AG04450 (cell line): ENCODE data around the gene UTP18. TPM values are rescaled to one million over a fixed set of nuclear protein-coding genes. Genes with fewer than 3 reads are reported as not detected.

Experiments used
- CTCF ChIA-PET: fragments of 300-600, 350-600 bp; formaldehyde crosslinking; extraction: SDS; loops from one replicate; lab custom pipeline; 2022; ENCODE audit warnings: antibody characterized with exemption, inconsistent platforms; lab: Charles Lee
- POLR2A ChIA-PET: fragments of 350-600 bp; formaldehyde crosslinking; extraction: SDS; loops from one replicate; lab custom pipeline; 2021; ENCODE audit warnings: antibody characterized with exemption, inconsistent platforms; lab: Yijun Ruan, JAX
- DNase-seq: peaks from one replicate; pipeline ENCODE4 v3.0.0-alpha.2; 2011; ENCODE audit warnings: low read depth, low spot score
- H3K27ac ChIP-seq: one replicate; pipeline ENCODE4 v1.5.1; 2012; ENCODE audit warnings: low read depth, low read length, control low read depth
- H3K27me3 ChIP-seq: one replicate; pipeline ENCODE4 v1.6.0; 2012; ENCODE audit warnings: low read length; ENCODE audit not compliant: control insufficient read depth, insufficient read depth
- H3K4me3 ChIP-seq: 2 replicates; pipeline ENCODE4 v1.5.1; 2011; ENCODE audit warnings: mild to moderate bottlenecking, low read depth, low read length, control low read depth
- H3K9me3 ChIP-seq: 2 replicates; pipeline ENCODE4 v1.5.1; 2012; ENCODE audit warnings: low read length; ENCODE audit not compliant: control insufficient read depth, insufficient read depth
- polyA plus RNA-seq: library from polyadenylated mRNA; depleted of rRNA; stranded (reverse); fragments of >200 nt; gene quantifications from 2 replicates; pipeline ENCODE4 v1.2.3, GENCODE V29; 2011
- TF ChIP-seq, protein P1 (sequence below): IDR thresholded peaks from 2 replicates; pipeline ENCODE4 v1.5.1; 2011; ENCODE audit warnings: low read depth, low read length, control low read depth, inconsistent platforms

The UTP18 gene
- polyA plus RNA-seq, 1 experiment, result 30.6 TPM

GRCh38 chr17:51257150-51258081 is 2.9 kb upstream of the UTP18 start:
- DNase-seq, result no peak
- TF ChIP-seq, protein P1, sequence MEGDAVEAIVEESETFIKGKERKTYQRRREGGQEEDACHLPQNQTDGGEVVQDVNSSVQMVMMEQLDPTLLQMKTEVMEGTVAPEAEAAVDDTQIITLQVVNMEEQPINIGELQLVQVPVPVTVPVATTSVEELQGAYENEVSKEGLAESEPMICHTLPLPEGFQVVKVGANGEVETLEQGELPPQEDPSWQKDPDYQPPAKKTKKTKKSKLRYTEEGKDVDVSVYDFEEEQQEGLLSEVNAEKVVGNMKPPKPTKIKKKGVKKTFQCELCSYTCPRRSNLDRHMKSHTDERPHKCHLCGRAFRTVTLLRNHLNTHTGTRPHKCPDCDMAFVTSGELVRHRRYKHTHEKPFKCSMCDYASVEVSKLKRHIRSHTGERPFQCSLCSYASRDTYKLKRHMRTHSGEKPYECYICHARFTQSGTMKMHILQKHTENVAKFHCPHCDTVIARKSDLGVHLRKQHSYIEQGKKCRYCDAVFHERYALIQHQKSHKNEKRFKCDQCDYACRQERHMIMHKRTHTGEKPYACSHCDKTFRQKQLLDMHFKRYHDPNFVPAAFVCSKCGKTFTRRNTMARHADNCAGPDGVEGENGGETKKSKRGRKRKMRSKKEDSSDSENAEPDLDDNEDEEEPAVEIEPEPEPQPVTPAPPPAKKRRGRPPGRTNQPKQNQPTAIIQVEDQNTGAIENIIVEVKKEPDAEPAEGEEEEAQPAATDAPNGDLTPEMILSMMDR, result no peak
- ChIA-PET CTCF (no interaction called here), POLR2A (no interaction called here)
- no peak overlapping the region for H3K27ac ChIP-seq
- H3K9me3 ChIP-seq, result no peaks in the 10 kb centered on the region
- H3K4me3 ChIP-seq, result no peak overlapping the region
- no peaks in the 10 kb centered on the region for H3K27me3 ChIP-seq

DNA sequence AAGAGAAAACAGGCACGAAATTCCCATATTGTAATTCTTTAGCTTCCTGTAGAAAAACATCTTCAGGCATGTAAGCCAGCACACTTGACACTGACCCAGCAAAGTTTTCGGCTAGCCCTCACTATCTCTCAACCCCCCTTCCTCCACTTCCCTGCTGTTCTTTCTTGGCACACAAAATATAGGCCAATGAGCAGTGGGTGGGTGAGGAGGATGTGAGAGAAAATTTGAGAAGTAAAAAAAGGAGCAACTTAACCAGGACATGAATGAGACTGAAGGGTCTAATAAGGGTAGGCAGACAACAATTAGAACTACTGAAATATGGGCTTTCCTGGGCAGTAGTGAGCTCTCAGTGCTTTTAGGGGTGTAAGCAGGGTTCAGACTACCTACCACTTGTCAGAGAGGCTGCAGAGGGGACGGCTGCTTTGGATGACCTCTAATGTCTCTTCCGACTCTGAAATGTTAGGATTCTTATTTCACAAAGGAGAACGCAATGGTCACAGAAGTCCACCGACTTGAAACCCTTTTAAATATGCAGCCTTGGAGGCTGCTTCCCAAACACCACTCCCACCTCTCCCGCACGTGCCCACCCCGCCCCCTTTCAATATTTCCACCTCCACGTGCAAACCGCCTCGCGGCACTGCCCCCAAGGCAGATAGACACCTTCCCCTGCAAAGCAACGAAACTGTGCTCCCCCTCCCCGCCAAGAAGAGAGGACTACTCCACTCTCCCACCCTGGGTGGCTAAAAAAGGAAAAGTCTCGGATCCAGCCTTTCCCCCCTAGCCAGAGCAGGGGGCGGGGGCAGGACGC is 1.4 kb upstream of the UTP18 start:
- TF ChIP-seq, protein P1, result no peak
- peak overlapping the region; percentile 87 for H3K4me3 ChIP-seq
- no peaks in the 10 kb centered on the region for H3K9me3 ChIP-seq
- no peaks in the 10 kb centered on the region for H3K27me3 ChIP-seq
- DNase-seq, result no peak
- no peak overlapping the region for H3K27ac ChIP-seq
- ChIA-PET CTCF (no interaction called here), POLR2A (no interaction called here)

GRCh38 chr17:51259564-51260236 is 646 bp upstream of the UTP18 start, which contains the start of gene MBTD1:
Gene MBTD1 (minus strand): TSS chr17:51260049. CDS start chr17:51225161, 34,888 bp downstream.
- peak; percentile 95 for DNase-seq
- H3K4me3 ChIP-seq, result peak within 1 kb of the TSS; percentile 87
- CTCF ChIA-PET, result no interaction called here
- TF ChIP-seq, protein P1, result no peak
- H3K27me3 ChIP-seq, result no peaks in the 10 kb centered on the region
- H3K9me3 ChIP-seq, result no peaks in the 10 kb centered on the region
- POLR2A ChIA-PET, result no interaction called here
- H3K27ac ChIP-seq, result peak within 1 kb of the TSS; percentile 100

DNA sequence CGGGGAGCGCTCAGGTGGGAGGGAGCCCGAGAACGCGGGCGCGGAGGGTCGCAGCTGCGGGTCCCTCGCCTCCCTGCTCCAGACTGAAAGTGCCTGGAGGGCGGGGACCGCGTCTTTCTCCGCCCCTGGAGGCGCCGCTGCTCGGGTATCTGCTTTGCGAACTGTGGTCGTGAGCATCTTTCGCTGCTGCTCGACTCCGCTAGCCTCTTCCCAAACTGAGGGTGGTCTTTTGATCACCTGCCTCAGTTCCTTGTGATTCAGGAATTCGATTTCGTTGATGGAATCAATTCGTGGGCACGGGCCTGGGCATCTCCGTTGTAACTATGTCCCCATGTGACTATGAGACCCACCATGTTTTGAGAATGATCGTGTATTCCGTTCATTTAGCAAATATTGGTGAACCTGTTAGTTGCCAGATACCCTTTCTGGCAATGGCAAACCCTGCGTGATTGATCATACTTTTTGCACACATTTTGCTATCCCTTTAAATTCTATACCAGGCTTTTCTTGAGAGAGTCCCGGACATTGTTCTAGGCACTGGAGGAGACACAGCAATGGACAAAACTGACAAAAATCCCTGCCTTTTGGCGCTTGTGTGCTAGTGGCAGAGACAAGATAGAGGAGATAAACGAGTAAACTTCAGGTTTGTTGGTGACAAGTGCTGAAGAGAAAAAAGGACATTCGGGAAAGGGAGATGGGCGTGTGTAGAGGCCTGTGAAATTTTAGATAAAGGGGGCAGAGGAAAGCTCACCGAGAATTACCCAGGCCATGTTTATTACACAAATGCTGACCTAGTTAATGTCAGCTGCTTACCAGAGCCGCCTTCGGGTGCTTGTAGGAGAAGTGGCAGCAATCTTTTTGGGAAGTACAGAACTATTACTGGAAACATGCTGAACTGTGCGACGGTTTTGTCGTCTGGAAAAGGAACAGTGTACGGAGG is 948 bp downstream of the UTP18 start:
- Histone ChIP-seq H3K4me3 (peak overlapping the region; percentile 81), H3K27ac (no peak overlapping the region), H3K27me3 (no peaks in the 10 kb centered on the region), H3K9me3 (no peaks in the 10 kb centered on the region)
- TF ChIP-seq, protein P1, result no peak
- DNase-seq, result no peak
- ChIA-PET CTCF (no interaction called here), POLR2A (no interaction called here)
